ENCODE results near the gene HOXA5.

Gene HOXA5

DNA sequence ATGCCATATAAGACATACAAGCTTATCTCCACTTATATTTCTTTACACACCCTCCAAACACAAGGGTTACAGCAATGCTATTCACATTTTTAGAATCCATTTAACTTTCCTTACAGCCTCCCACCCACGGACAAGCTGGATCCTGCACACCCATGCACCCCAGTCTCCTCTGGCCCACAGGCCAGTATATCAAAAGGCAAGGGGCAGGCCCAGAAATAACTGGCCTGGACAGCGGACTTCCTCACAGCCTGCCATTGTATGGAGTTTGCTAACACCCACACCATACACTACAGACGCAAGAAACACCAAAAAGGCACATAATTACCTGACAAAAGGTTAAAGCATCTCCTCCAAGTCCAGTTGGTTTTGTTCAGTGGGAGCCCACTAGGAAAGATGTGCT lies 24.9 kb downstream of the HOXA5 start:
- no peak for DNase-seq (ENCODE audit: low read depth)

- DNase-seq (ENCODE audit: low read depth), result no peak
These were observed 25.5 kb downstream of the HOXA5 start for GRCh38 chr7:27117887-27118491.

- no peak for DNase-seq (ENCODE audit: low read depth)
These were observed 26.3 kb downstream of the HOXA5 start for GRCh38 chr7:27116962-27117886.

- DNase-seq (ENCODE audit: low read depth), result no peak
These were observed 27.2 kb downstream of the HOXA5 start for GRCh38 chr7:27116031-27116961.

GRCh38 chr7:27115221-27116026 lies 28.1 kb downstream of the HOXA5 start:
- DNase-seq (ENCODE audit: low read depth), result no peak

- no peak for DNase-seq (ENCODE audit: low read depth)
These were observed 28.6 kb downstream of the HOXA5 start for GRCh38 chr7:27114881-27115220.

- no peak for DNase-seq (ENCODE audit: low read depth)
These were observed 29.3 kb downstream of the HOXA5 start for GRCh38 chr7:27113991-27114769.

DNA sequence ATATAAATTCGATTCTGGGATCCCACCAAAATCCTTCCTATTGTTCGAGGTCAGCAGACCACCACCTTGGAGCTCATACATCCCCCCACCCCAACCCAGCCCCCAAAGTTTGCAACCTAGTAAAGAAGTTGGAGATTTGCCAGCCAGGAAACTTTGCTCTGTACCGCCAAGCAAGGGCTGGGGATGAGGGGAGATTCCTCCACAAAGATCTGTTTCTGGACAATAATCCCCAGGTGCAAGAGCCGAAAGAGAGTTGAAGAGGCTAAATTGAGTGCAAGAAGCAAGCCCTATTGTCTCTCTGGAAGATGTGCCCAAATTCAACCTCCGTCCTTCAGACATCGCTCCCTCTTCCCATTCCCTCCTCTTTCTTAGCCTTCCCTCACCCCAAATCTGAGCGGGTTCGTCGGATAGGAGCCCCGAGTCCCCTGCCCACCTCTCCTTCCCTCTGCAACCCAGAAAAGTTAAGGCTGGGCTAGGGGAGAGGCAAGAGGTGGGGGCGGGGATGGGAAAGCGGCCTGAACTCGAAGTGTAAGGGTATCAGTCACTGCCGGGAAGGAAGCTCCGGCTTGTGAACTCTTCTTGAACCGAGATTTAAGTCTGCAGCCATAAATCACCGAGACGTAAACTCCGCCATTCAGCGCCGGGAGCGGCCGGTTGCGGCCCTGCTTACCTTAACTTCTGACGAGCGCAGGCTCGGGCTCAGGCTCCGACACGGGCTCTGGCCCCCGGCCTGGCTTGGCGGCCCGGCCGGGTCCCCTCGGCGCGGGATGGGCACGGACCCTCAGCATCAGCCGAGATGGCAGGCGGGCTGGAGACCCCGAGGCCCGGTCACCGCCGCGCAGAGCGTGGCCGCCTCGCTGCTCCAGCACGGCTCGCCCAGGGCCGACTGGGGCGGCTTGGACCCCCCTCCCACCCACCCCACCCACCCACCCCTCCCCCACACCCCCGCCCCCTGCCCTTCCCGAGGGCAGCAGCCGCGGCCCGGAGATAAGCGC lies 30.2 kb downstream of the HOXA5 start:
- DNase-seq (ENCODE audit: low read depth), result no peak

GRCh38 chr7:27112361-27112760 lies 31.1 kb downstream of the HOXA5 start:
- no peak for DNase-seq (ENCODE audit: low read depth)

- no peak for DNase-seq (ENCODE audit: low read depth)
These were observed 31.7 kb downstream of the HOXA5 start for GRCh38 chr7:27111751-27112277.

DNA sequence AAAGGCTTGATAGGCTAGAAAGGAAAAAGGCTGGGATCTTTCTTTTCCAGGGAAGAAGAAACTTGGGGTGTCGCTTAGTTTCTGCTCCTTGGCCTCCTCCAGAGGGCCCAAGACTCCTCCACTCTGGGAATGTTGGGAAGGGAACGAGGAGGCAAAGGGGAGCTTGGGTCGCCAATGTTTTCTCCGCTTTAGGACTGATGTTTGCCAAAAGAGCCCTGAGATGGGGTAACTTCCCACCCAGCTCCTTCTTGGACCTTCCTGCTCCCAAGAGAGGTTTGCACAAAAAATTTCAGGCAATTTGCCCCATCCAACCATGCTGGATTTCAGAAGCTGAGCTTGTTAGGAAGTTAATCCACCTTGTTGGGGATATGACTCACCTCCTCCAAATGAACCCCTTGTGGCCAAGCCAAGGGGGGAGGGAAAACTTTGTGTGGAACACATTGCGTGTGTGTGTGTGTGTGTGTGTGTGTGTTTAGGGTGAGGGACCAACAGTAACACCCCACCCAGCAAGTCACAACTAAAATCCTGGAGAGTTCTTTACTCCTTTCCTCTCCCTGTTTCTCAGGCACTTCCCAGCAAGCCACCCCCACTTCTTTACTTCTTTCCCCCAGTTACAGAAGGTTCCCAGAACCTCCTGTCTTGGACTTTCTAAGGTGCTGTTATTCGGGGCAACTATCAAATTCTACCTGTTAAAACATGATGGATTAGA lies 32.3 kb downstream of the HOXA5 start:
- no peak for DNase-seq (ENCODE audit: low read depth)

DNA sequence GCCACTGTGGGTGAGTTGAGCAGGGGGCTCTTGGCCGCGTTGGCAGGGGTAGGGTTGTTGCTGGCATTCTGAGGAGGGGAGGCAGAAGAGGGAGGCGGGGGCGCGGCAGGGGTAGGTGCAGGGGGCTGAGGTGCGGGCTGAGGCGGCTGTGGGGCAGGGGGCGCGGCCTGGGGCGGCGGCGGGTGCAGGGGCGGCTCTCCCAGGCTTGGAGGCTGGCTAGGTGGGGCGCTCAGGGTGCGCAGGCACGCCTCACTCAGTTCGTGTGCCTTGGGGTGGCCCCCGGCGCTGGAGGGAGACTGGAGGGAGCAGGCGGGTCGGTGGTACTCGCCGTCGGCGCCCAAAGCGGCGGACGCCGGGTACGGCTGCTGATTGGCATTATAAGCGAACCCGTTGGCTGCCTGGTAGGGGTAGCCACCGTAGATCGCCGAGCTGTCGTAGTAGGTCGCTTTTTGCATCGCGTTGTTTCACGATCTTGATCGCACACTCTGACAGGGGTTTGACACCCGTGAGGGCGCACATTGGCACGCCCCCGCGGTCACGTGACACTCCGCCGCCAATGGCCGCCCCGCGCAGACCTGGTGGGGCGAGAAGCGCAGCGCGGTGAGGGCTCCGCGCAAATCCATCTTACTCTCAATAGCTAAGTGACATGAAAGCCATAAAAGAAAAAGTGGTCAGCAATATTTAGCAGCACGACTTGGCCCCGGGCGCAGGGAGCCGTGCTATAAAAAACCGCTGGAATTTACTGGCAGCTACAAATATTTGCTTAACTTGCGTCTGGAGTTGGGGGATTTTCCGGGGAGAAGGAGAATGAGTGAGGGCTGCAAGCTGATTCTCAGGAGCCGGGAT lies 33.1 kb downstream of the HOXA5 start:
- no peak for DNase-seq (ENCODE audit: low read depth)

DNA sequence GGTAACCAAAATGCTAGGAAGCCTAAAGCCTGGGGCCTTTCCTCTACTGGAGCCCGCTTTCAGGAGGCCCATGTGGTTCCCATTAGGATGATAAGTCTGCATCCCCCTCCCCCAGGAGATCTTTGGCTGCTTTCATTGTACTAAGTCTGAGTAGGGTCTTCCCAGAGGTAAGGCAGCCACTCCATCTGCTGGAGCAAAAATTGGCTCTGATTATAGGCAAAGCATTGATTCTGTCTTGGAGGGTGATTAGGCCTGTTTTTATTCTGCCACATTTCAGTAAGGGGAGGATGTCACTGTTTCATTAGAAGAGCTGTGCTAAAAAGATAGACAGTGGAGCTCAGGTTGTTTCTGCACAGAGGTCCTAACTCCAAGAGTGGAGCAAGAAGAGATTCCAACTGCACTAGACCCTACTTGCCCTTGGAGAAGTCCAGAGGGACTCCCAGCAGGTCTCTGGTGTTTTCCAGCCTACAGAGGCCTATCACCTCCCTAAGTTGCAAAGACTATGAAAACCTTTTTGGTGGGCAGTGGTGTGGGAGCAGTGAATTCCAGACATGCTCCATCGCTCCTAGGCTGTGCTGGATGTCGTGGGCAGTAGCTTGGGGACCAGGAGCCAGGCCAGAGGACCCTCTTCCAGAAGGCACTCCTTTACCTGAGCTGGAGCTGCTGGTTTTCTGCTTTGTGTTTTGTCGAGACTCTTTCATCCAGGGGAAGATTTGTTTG lies 33.9 kb downstream of the HOXA5 start:
- DNase-seq (ENCODE audit: low read depth), result no peak

- DNase-seq (ENCODE audit: low read depth), result no peak
These were observed 34.9 kb downstream of the HOXA5 start for GRCh38 chr7:27108390-27109127.

DNA sequence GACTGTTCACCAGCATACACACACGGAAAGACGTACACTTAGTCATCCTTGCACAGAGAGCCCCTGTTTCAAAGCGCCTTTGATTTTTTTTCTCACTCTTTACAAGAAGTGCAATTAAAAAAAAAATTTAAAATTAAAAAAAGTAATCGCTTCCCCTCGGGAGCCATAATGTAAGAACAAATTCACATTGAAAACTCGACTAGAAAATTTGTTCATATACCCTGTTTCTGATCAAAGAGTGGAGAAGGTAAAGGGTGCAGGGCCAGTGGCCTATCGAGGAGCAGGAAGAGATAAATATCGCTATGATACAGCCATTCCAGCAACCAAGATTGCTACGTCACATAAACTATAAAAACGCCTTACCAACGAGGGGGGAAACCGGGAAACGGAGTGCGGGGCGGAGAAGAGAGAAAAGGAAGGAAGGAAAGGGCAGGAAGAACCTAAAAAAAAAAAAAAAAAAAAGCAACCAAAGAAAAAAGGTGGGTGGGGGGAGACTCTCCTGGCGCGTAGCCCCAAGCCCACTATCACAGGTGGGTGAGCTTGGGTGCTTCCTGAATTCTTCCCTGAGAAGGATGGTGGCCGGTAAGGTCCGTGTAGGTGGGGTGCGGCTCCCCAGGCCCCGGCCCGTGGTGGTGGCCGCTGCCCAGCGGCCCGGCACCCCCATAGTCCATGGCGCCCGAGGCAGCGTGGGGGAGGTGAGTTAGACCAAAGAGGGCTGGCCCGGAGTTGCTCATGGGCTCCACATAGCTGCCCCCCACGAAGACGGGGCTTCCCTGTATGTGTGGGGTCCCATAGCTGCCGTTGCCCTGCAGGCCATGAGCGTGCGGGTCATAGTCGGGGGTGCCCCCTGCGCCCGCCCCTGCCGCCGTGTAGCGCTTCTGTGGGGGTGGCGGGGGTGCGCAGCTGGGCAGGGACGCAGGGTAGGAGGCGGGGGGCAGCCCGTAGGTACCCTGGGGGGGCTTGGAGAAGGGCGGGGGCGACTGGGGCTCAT lies 35.8 kb downstream of the HOXA5 start:
- DNase-seq (ENCODE audit: low read depth), result no peak
